WTC11 (cell line): ENCODE data around the gene ZC3HAV1L. TPM values are rescaled to one million over a fixed set of nuclear protein-coding genes. Genes with fewer than 3 reads are reported as not detected.

Source experiments
- ATAC-seq: fragments of 200-7000 bp; cut with Tn5 transposase; 2 replicates; pipeline ENCODE4 v1.10.0; 2021; ENCODE audit warnings: mild to moderate bottlenecking, moderate library complexity
- CTCF ChIA-PET: fragments of 300-600 bp; sonication (Branson Sonifier 250); formaldehyde crosslinking; loops from one replicate; lab custom pipeline; 2021; ENCODE audit warnings: antibody characterized with exemption; lab: Charles Lee
- POLR2A ChIA-PET: fragments of 350-600 bp; sonication (Branson Sonifier 250); formaldehyde crosslinking; loops from one replicate; lab custom pipeline; 2021; ENCODE audit warnings: antibody characterized with exemption; lab: Charles Lee
- DNase-seq: peaks from one replicate; pipeline ENCODE4 v3.0.0; 2021; ENCODE audit warnings: low spot score
- H3K27ac Mint-ChIP-seq: 2 replicates; pipeline ENCODE4 v1.8.0; 2021; ENCODE audit warnings: mixed read lengths
- H3K27me3 Mint-ChIP-seq: 2 replicates; pipeline ENCODE4 v1.8.0; 2021; ENCODE audit warnings: low read depth, mild to moderate bottlenecking, moderate library complexity, mixed read lengths
- H3K36me3 Mint-ChIP-seq: 2 replicates; pipeline ENCODE4 v1.8.0; 2021; ENCODE audit warnings: mixed read lengths
- H3K4me1 Mint-ChIP-seq: 2 replicates; pipeline ENCODE4 v1.8.0; 2022; ENCODE audit warnings: mixed read lengths
- H3K4me3 Mint-ChIP-seq: 2 replicates; pipeline ENCODE4 v1.8.0; 2021; ENCODE audit warnings: mild to moderate bottlenecking, moderate library complexity, mixed read lengths
- H3K9me3 Mint-ChIP-seq: 2 replicates; pipeline ENCODE4 v1.8.0; 2021; ENCODE audit warnings: mixed read lengths
- ATF1 ChIP-seq: sonication (generic); formaldehyde crosslinking; IDR thresholded peaks from 2 replicates; pipeline ENCODE4 v1.8.1; 2023; ENCODE audit warnings: mild to moderate bottlenecking, moderate library complexity, missing genetic modification reagents
- EMX1 ChIP-seq: fragments of 250-450 bp; sonication (Bioruptor Pico); IDR thresholded peaks from 2 replicates; pipeline ENCODE4 v1.8.0; 2021; ENCODE audit warnings: mild to moderate bottlenecking
- FOXK1 ChIP-seq: sonication (generic); formaldehyde crosslinking; IDR thresholded peaks from 2 replicates; pipeline ENCODE4 v1.8.0; 2022; ENCODE audit warnings: mild to moderate bottlenecking, moderate library complexity, missing genetic modification reagents
- FOXP1 ChIP-seq: sonication (generic); formaldehyde crosslinking; IDR thresholded peaks from 2 replicates; pipeline ENCODE4 v1.8.0; 2022; ENCODE audit warnings: missing genetic modification reagents, mild to moderate bottlenecking, moderate library complexity, borderline replicate concordance
- GABPB1 ChIP-seq: sonication (generic); formaldehyde crosslinking; IDR thresholded peaks from 2 replicates; pipeline ENCODE4 v1.8.1; 2023; ENCODE audit warnings: mild to moderate bottlenecking, missing genetic modification reagents
- IRF2 ChIP-seq: sonication (generic); formaldehyde crosslinking; IDR thresholded peaks from 2 replicates; pipeline ENCODE4 v1.8.0; 2022; ENCODE audit warnings: low read depth, missing genetic modification reagents, borderline replicate concordance
- JAZF1 ChIP-seq: fragments of 250-450 bp; sonication (Bioruptor Pico); IDR thresholded peaks from 2 replicates; pipeline ENCODE4 v1.9.0; 2021; ENCODE audit warnings: moderate library complexity, mild to moderate bottlenecking, inconsistent platforms
- TCF7 ChIP-seq: sonication (generic); formaldehyde crosslinking; IDR thresholded peaks from 2 replicates; pipeline ENCODE4 v1.8.0; 2022; ENCODE audit warnings: mild to moderate bottlenecking, low read depth, missing genetic modification reagents, moderate library complexity
- ZBTB21 ChIP-seq: sonication (generic); formaldehyde crosslinking; IDR thresholded peaks from 2 replicates; pipeline ENCODE4 v1.8.1; 2023; ENCODE audit warnings: mild to moderate bottlenecking, missing genetic modification reagents, borderline replicate concordance
- ZNF138 ChIP-seq: sonication (generic); formaldehyde crosslinking; conservative IDR thresholded peaks from 2 replicates; pipeline ENCODE4 v1.8.1; 2022; ENCODE audit warnings: mild to moderate bottlenecking, moderate library complexity, missing genetic modification reagents
- ZNF219 ChIP-seq: sonication (generic); formaldehyde crosslinking; IDR thresholded peaks from 2 replicates; pipeline ENCODE4 v1.8.0; 2023; ENCODE audit warnings: missing genetic modification reagents, mild to moderate bottlenecking, borderline replicate concordance
- ZNF263 ChIP-seq: sonication (generic); formaldehyde crosslinking; IDR thresholded peaks from 2 replicates; pipeline ENCODE4 v1.8.1; 2022; ENCODE audit warnings: low read depth, mild to moderate bottlenecking, moderate library complexity, missing genetic modification reagents
- ZNF396 ChIP-seq: fragments of 250-450 bp; sonication (Bioruptor Pico); IDR thresholded peaks from 2 replicates; pipeline ENCODE4 v1.8.0; 2021; ENCODE audit warnings: mild to moderate bottlenecking, moderate library complexity, borderline replicate concordance
- ZNF423 ChIP-seq: fragments of 250-450 bp; sonication (Bioruptor Pico); IDR thresholded peaks from 2 replicates; pipeline ENCODE4 v2.1.2; 2022; ENCODE audit warnings: mild to moderate bottlenecking, moderate library complexity
- total RNA-seq: library from RNA; stranded (reverse); gene quantifications from 3 replicates; pipeline ENCODE4 v1.2.3, GENCODE V29; 2021
- TF ChIP-seq, protein P1 (sequence below): sonication (generic); formaldehyde crosslinking; IDR thresholded peaks from 2 replicates; pipeline ENCODE4 v1.8.1; 2022; ENCODE audit warnings: mild to moderate bottlenecking, moderate library complexity, missing genetic modification reagents
- TF ChIP-seq, protein P2 (sequence below): fragments of 250-450 bp; sonication (Bioruptor Pico); IDR thresholded peaks from 2 replicates; pipeline ENCODE4 v1.9.0; 2021; ENCODE audit warnings: moderate library complexity, mild to moderate bottlenecking, inconsistent platforms, borderline replicate concordance
- TF ChIP-seq, protein P3 (sequence below): sonication (generic); formaldehyde crosslinking; IDR thresholded peaks from 2 replicates; pipeline ENCODE4 v1.8.0; 2022; ENCODE audit warnings: mild to moderate bottlenecking, missing genetic modification reagents
- TF ChIP-seq, protein P4 (sequence below): sonication (generic); formaldehyde crosslinking; IDR thresholded peaks from 2 replicates; pipeline ENCODE4 v1.8.0; 2023; ENCODE audit warnings: missing genetic modification reagents
- TF ChIP-seq, protein P5 (sequence below): fragments of 250-450 bp; sonication (Bioruptor Pico); IDR thresholded peaks from 2 replicates; pipeline ENCODE4 v1.9.0; 2021; ENCODE audit warnings: mild to moderate bottlenecking
- TF ChIP-seq, protein P6 (sequence below): sonication (generic); formaldehyde crosslinking; IDR thresholded peaks from 2 replicates; pipeline ENCODE4 v1.8.1; 2023; ENCODE audit warnings: mild to moderate bottlenecking, missing genetic modification reagents
- TF ChIP-seq, protein P7 (sequence below): sonication (generic); formaldehyde crosslinking; IDR thresholded peaks from 2 replicates; pipeline ENCODE4 v1.8.1; 2023; ENCODE audit warnings: mild to moderate bottlenecking, missing genetic modification reagents
- TF ChIP-seq, protein P8 (sequence below): sonication (generic); formaldehyde crosslinking; IDR thresholded peaks from 2 replicates; pipeline ENCODE4 v1.8.1; 2023; ENCODE audit warnings: mild to moderate bottlenecking, missing genetic modification reagents, borderline replicate concordance

The ZC3HAV1L gene
- total RNA-seq, 1 experiment from 2014 or later: 5.8 TPM

DNA sequence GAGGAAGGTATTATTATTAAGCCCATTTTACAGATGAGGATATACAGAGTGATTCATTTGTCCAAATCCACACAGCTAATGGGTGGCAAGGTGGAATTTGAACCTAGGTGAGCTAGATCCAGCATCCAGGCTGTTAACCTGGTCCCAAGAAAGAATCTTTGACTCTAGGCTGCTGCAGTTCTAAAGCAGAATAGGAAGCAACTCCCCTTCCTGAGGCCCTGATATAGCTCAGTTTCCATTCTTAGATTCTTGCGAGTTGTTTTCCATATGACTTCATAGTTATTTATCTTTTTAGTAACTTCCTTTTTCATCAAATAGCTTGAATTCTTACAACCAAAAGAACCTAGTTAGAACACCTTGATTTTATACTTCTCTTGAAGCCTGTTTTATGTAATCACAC is 24.1 kb upstream of the ZC3HAV1L start:
- CTCF ChIA-PET: interaction anchor here (0.6 to 3.5 kb wide), 4 partner anchors 15 to 374 kb away, joined by 3 to 15 read pairs (median 4); no protein-coding TSS in a partner anchor
- DNase-seq (no peak), ATAC-seq (no peak)
- H3K4me3 Mint-ChIP-seq: no peak overlapping the region
- TF ChIP-seq ZNF219: no peak
- no peak for TF ChIP-seq ZNF138 (CRISPR knock-in tag)
- TF ChIP-seq TCF7 (CRISPR knock-in tag): no peak
- TF ChIP-seq, protein P1, sequence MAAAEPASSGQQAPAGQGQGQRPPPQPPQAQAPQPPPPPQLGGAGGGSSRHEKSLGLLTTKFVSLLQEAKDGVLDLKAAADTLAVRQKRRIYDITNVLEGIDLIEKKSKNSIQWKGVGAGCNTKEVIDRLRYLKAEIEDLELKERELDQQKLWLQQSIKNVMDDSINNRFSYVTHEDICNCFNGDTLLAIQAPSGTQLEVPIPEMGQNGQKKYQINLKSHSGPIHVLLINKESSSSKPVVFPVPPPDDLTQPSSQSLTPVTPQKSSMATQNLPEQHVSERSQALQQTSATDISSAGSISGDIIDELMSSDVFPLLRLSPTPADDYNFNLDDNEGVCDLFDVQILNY (CRISPR knock-in tag): no peak
- TF ChIP-seq, protein P2, sequence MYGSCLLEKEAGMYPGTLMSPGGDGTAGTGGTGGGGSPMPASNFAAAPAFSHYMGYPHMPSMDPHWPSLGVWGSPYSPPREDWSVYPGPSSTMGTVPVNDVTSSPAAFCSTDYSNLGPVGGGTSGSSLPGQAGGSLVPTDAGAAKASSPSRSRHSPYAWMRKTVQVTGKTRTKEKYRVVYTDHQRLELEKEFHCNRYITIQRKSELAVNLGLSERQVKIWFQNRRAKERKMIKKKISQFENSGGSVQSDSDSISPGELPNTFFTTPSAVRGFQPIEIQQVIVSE (CRISPR knock-in tag): no peak
- TF ChIP-seq, protein P3, sequence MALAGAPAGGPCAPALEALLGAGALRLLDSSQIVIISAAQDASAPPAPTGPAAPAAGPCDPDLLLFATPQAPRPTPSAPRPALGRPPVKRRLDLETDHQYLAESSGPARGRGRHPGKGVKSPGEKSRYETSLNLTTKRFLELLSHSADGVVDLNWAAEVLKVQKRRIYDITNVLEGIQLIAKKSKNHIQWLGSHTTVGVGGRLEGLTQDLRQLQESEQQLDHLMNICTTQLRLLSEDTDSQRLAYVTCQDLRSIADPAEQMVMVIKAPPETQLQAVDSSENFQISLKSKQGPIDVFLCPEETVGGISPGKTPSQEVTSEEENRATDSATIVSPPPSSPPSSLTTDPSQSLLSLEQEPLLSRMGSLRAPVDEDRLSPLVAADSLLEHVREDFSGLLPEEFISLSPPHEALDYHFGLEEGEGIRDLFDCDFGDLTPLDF: no peak
- no peak for TF ChIP-seq FOXP1 (CRISPR knock-in tag)
- no peak for TF ChIP-seq ATF1 (CRISPR knock-in tag)
- TF ChIP-seq ZNF263 (CRISPR knock-in tag): no peak
- POLR2A ChIA-PET: no interaction called here
- no peaks in the 10 kb centered on the region for H3K4me1 Mint-ChIP-seq
- H3K36me3 Mint-ChIP-seq: peaks cover 44% of the 10 kb centered on the region
- no peaks in the 10 kb centered on the region for H3K27me3 Mint-ChIP-seq
- no peaks in the 10 kb centered on the region for H3K9me3 Mint-ChIP-seq
- no peak overlapping the region for H3K27ac Mint-ChIP-seq

DNA sequence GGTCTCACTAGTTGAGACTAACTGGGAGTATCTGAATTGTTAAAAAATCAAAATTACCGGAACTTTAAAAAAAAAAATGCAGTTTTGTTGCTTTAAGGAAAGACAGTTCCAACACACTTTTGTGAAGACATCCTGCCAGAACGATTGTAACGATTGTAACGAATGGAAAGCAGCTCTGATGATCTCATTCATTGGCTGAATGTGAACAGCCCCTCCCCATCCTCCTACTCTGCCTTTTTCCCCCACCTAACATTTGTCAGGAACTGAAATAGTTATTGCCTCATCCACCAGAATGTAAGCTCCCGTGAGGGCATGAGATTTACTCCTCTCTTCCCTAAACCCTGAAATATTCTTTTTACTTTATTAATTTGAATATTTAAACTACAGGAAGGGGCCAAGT is 23.1 kb upstream of the ZC3HAV1L start:
- ATAC-seq: no peak
- H3K27me3 Mint-ChIP-seq: no peaks in the 10 kb centered on the region
- TF ChIP-seq, protein P4, sequence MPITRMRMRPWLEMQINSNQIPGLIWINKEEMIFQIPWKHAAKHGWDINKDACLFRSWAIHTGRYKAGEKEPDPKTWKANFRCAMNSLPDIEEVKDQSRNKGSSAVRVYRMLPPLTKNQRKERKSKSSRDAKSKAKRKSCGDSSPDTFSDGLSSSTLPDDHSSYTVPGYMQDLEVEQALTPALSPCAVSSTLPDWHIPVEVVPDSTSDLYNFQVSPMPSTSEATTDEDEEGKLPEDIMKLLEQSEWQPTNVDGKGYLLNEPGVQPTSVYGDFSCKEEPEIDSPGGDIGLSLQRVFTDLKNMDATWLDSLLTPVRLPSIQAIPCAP (CRISPR knock-in tag): no peak
- TF ChIP-seq, protein P5, sequence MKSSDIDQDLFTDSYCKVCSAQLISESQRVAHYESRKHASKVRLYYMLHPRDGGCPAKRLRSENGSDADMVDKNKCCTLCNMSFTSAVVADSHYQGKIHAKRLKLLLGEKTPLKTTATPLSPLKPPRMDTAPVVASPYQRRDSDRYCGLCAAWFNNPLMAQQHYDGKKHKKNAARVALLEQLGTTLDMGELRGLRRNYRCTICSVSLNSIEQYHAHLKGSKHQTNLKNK: no peak
- TF ChIP-seq IRF2 (CRISPR knock-in tag) (no peak), JAZF1 (CRISPR knock-in tag) (no peak), FOXK1 (CRISPR knock-in tag) (no peak), GABPB1 (CRISPR knock-in tag) (no peak), ZBTB21 (CRISPR knock-in tag) (no peak), ZNF396 (CRISPR knock-in tag) (no peak), TCF7 (CRISPR knock-in tag) (no peak), EMX1 (CRISPR knock-in tag) (no peak), ZNF423 (CRISPR knock-in tag) (no peak)
- TF ChIP-seq, protein P6, sequence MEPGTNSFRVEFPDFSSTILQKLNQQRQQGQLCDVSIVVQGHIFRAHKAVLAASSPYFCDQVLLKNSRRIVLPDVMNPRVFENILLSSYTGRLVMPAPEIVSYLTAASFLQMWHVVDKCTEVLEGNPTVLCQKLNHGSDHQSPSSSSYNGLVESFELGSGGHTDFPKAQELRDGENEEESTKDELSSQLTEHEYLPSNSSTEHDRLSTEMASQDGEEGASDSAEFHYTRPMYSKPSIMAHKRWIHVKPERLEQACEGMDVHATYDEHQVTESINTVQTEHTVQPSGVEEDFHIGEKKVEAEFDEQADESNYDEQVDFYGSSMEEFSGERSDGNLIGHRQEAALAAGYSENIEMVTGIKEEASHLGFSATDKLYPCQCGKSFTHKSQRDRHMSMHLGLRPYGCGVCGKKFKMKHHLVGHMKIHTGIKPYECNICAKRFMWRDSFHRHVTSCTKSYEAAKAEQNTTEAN: no peak
- TF ChIP-seq, protein P7, sequence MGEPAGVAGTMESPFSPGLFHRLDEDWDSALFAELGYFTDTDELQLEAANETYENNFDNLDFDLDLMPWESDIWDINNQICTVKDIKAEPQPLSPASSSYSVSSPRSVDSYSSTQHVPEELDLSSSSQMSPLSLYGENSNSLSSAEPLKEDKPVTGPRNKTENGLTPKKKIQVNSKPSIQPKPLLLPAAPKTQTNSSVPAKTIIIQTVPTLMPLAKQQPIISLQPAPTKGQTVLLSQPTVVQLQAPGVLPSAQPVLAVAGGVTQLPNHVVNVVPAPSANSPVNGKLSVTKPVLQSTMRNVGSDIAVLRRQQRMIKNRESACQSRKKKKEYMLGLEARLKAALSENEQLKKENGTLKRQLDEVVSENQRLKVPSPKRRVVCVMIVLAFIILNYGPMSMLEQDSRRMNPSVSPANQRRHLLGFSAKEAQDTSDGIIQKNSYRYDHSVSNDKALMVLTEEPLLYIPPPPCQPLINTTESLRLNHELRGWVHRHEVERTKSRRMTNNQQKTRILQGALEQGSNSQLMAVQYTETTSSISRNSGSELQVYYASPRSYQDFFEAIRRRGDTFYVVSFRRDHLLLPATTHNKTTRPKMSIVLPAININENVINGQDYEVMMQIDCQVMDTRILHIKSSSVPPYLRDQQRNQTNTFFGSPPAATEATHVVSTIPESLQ (CRISPR knock-in tag): no peak
- TF ChIP-seq, protein P1 (CRISPR knock-in tag): no peak
- TF ChIP-seq, protein P8, sequence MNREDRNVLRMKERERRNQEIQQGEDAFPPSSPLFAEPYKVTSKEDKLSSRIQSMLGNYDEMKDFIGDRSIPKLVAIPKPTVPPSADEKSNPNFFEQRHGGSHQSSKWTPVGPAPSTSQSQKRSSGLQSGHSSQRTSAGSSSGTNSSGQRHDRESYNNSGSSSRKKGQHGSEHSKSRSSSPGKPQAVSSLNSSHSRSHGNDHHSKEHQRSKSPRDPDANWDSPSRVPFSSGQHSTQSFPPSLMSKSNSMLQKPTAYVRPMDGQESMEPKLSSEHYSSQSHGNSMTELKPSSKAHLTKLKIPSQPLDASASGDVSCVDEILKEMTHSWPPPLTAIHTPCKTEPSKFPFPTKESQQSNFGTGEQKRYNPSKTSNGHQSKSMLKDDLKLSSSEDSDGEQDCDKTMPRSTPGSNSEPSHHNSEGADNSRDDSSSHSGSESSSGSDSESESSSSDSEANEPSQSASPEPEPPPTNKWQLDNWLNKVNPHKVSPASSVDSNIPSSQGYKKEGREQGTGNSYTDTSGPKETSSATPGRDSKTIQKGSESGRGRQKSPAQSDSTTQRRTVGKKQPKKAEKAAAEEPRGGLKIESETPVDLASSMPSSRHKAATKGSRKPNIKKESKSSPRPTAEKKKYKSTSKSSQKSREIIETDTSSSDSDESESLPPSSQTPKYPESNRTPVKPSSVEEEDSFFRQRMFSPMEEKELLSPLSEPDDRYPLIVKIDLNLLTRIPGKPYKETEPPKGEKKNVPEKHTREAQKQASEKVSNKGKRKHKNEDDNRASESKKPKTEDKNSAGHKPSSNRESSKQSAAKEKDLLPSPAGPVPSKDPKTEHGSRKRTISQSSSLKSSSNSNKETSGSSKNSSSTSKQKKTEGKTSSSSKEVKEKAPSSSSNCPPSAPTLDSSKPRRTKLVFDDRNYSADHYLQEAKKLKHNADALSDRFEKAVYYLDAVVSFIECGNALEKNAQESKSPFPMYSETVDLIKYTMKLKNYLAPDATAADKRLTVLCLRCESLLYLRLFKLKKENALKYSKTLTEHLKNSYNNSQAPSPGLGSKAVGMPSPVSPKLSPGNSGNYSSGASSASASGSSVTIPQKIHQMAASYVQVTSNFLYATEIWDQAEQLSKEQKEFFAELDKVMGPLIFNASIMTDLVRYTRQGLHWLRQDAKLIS (CRISPR knock-in tag): no peak

More for the DNA sequence above, 23.1 kb upstream of the ZC3HAV1L start:
- ChIA-PET POLR2A (no interaction called here), CTCF (interaction anchor here (3.5 kb wide), 1 partner anchor 16 kb away, joined by 15 read pairs; no protein-coding TSS in a partner anchor)
- Mint-ChIP-seq H3K4me1 (no peaks in the 10 kb centered on the region), H3K9me3 (no peaks in the 10 kb centered on the region), H3K36me3 (peaks cover 44% of the 10 kb centered on the region), H3K4me3 (no peak overlapping the region), H3K27ac (no peak overlapping the region)
- DNase-seq: no peak
